Measurements from ENCODE around the gene NEURL4.

GRCh38 chr17:7313890-7314718 lies 15.0 kb downstream of the NEURL4 start:
- TF ChIP-seq CTCF (conservative IDR thresholded peaks at IDR 0.05 in 1 of 2, IDR thresholded peaks at IDR 0.05 in 1 of 2; ENCODE audit: low read depth in 1 of 2, low read length in 2 of 2) (no peak), EZH2 (IDR thresholded peaks at IDR 0.05; ENCODE audit: low read length, missing control alignments) (no peak)
